ENCODE data around the gene GNAS.
A peak's percentile ranks its signal among the peaks of the same experiment; 100 is the strongest.

Gene GNAS

DNA sequence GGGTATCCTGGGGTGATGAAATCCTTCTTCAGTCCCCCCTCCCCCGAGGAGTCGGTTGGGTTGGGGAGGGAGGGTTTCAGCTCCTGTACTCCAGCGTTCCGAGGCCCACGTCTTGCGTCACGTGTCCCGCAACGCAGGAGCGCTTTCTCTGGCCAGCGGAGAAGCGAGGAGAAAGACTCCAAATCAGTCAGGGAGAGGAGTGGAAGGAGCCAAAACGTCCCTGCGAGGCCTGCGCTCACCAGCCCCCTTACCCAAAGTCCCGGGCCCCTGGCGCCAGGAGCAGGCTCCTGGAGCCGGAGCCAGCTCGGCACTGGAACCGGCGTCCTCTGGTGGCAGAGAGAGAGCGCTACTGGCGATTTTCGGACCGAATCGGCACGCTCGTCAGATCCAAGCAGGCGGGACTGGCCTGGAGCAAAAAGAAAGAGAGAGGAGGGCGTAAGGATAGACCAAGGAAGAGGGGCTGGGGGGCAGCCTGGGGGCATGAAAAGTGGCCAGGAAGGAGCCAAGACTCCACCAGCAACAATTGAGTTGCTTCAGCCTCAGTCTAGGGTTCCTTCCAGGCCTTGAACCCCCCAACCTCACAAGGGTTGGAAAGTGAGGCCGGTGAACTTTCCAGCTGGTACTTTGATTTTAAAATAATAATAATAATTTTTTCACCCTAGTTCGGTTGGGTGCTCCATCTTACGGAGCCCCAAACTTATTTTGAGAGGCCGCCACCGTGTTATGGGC, at the start of gene GNAS:
GNAS (plus strand) TSS at position 174 of the 729 bp plus-strand sequence.
- TF ChIP-seq, protein P1, sequence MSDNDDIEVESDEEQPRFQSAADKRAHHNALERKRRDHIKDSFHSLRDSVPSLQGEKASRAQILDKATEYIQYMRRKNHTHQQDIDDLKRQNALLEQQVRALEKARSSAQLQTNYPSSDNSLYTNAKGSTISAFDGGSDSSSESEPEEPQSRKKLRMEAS (IDR thresholded peaks at IDR 0.05; ENCODE audit: low read depth, low read length), result no peak
- no peak for TF ChIP-seq MYC (IDR thresholded peaks at IDR 0.05; ENCODE audit: low read depth, low read length)
- TF ChIP-seq, protein P2, sequence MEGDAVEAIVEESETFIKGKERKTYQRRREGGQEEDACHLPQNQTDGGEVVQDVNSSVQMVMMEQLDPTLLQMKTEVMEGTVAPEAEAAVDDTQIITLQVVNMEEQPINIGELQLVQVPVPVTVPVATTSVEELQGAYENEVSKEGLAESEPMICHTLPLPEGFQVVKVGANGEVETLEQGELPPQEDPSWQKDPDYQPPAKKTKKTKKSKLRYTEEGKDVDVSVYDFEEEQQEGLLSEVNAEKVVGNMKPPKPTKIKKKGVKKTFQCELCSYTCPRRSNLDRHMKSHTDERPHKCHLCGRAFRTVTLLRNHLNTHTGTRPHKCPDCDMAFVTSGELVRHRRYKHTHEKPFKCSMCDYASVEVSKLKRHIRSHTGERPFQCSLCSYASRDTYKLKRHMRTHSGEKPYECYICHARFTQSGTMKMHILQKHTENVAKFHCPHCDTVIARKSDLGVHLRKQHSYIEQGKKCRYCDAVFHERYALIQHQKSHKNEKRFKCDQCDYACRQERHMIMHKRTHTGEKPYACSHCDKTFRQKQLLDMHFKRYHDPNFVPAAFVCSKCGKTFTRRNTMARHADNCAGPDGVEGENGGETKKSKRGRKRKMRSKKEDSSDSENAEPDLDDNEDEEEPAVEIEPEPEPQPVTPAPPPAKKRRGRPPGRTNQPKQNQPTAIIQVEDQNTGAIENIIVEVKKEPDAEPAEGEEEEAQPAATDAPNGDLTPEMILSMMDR (IDR thresholded peaks at IDR 0.05; ENCODE audit: low read depth, low read length), result peak; percentile 45
- H3K4me3 ChIP-seq (ENCODE audit: low read depth, low read length), result no peak within 1 kb of the TSS
- DNase-seq (ENCODE audit: low read depth), result peak; percentile 54

DNA sequence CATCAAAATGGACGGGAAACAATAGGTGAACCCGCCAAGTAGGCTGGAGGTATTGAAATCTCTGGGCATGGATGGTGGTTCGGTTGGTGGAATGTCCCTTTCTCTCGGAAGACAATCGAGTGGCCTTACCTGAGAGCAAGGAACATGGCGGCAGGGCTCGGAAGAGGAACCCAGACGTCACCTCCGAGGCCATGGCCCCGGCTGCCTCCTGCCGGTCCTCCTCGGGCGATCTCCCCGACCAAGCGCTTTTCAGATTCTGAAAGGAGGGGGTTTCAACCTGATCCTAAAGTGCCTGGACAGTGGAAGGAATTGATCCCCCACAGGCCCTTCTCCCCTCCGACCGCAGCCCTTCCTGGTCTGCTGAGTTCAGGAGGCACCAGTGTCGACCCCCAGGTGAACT, 49.0 kb upstream of the GNAS start:
- H3K4me3 ChIP-seq (ENCODE audit: low read depth, low read length), result no peak overlapping the region
- DNase-seq (ENCODE audit: low read depth), result no peak
- TF ChIP-seq MYC (IDR thresholded peaks at IDR 0.05; ENCODE audit: low read depth, low read length) (no peak), POLR2A (IDR thresholded peaks at IDR 0.05; ENCODE audit: extremely low read depth, insufficient read length) (no peak)
- TF ChIP-seq, protein P2 (IDR thresholded peaks at IDR 0.05; ENCODE audit: low read depth, low read length), result no peak
- TF ChIP-seq, protein P1 (IDR thresholded peaks at IDR 0.05; ENCODE audit: low read depth, low read length), result no peak

DNA sequence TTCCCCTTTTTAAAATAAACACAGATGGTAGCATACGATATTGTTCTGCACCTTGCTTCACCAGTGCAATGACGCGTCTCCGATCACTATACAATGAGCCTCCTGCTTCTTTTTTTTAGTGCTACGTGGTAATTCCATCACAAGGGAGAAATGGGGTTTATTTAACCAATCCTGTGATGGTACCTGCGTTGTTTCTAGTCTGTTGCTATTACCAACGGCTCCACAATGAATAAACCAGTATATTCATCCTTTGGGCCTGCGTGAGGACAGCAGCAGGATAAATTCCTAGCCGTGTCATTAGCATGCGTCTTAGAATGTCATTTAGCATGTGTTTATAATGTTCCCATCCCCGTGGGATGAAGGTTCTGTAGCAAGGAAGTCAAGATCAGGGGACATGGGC, 44.7 kb upstream of the GNAS start:
- TF ChIP-seq, protein P1 (IDR thresholded peaks at IDR 0.05; ENCODE audit: low read depth, low read length), result no peak
- no peak for TF ChIP-seq MYC (IDR thresholded peaks at IDR 0.05; ENCODE audit: low read depth, low read length)
- TF ChIP-seq POLR2A (IDR thresholded peaks at IDR 0.05; ENCODE audit: extremely low read depth, insufficient read length), result no peak
- TF ChIP-seq, protein P2 (IDR thresholded peaks at IDR 0.05; ENCODE audit: low read depth, low read length), result no peak
- H3K4me3 ChIP-seq (ENCODE audit: low read depth, low read length), result no peak overlapping the region
- DNase-seq (ENCODE audit: low read depth), result no peak

DNA sequence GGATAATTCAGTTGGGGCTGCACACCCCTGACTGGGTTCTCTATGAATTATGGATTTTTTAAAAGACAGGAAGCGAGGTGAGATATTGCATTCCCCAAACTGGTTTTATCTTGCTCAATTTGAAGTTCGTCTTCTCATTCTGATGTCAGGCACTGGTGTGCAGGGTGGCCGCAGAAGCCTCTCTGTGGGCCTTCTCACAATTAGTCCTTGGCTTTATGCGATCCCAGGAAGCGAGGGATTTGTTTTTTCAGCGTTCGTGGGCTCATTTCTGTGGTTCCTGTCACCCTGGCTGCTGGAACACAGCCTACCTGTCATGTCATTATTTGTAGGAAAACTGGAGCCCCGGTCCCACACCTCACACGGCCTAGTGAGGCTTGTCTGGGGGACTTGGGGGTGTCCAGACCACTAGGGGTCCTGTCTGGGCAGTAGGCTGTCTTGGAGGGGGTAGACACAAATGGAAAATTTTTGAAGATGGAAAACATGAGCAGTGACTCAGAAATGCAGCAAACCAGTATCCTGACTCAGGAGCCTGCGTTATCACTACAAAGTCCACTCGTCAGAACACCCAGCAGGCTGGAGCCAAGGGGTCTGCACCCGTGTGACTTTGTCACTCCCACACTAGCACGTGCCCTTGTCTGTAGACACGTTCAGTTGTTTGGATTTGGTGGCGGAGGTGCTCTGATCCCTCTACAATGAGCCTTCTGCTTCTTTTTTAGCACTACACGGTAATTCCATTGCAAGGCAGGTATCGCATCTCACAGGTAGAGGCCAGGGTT, 44.1 kb upstream of the GNAS start:
- H3K4me3 ChIP-seq (ENCODE audit: low read depth, low read length), result no peak overlapping the region
- no peak for DNase-seq (ENCODE audit: low read depth)
- TF ChIP-seq MYC (IDR thresholded peaks at IDR 0.05; ENCODE audit: low read depth, low read length) (no peak), POLR2A (IDR thresholded peaks at IDR 0.05; ENCODE audit: extremely low read depth, insufficient read length) (no peak)
- TF ChIP-seq, protein P2 (IDR thresholded peaks at IDR 0.05; ENCODE audit: low read depth, low read length), result no peak
- TF ChIP-seq, protein P1 (IDR thresholded peaks at IDR 0.05; ENCODE audit: low read depth, low read length), result no peak

DNA sequence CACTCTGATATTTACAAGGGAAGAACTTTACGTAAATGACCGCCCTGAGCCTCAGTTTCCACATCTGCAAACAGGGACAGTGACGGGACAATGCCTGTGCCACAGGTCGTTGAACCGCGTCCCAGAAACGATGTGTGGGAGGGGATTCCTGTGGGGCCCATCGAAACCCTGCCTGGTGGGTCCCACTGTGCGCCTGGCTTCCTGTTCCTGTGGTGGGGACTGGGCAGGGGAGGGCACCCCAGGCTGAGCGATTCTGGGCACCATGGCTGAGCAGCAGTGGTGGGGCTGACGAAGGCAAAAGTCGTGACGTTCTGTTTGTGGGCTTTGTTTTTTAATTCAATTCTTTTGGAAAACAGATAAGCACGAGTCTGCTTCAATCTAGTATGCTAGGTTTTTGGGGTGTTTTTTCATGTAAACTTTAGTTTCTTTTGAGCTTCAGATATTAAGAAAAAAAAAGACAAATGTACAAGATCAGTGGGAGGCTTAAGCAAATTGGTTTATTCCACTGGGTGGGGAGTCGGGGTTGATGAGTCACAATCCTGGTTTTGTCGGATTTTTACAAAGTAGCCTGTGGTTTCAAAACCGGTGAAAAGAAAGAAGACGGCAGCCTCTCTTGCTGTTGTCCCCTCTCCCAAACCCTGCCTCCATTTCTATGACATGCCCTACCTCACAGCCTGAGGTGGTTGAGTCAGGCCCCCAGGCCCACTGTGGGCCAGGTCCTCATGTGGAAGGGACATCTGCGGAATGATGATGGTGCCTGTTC, 42.2 kb upstream of the GNAS start:
- DNase-seq (ENCODE audit: low read depth), result peak; percentile 94
- TF ChIP-seq POLR2A (IDR thresholded peaks at IDR 0.05; ENCODE audit: extremely low read depth, insufficient read length) (no peak), MYC (IDR thresholded peaks at IDR 0.05; ENCODE audit: low read depth, low read length) (peak; percentile 48; the same call in 1 of the 2 replicates)
- TF ChIP-seq, protein P1 (IDR thresholded peaks at IDR 0.05; ENCODE audit: low read depth, low read length), result peak; percentile 59; the same call in 1 of the 2 replicates
- TF ChIP-seq, protein P2 (IDR thresholded peaks at IDR 0.05; ENCODE audit: low read depth, low read length), result no peak
- peak overlapping the region; percentile 53 for H3K4me3 ChIP-seq (ENCODE audit: low read depth, low read length)
